Thoracic aorta (tissue), 2 donors: Measurements from ENCODE around the gene AKAP9. TPM values are rescaled to one million over a fixed set of nuclear protein-coding genes. Genes with fewer than 3 reads are reported as not detected.

Source experiments
- ATAC-seq: fragments of 150-250 bp; one replicate; pipeline ENCODE4 v1.8.0; 2017; ENCODE audit warnings: low read depth; ENCODE audit not compliant: insufficient number of reproducible peaks, low FRiP score
- DNase-seq: peaks from one replicate; pipeline ENCODE4 v3.0.0-alpha.2; 2020; ENCODE audit warnings: low spot score
- H3K27ac ChIP-seq, 2 donors: fragments of 200-600 bp; sonication (generic); 1 replicate in 1 of 2; 2 replicates in 1 of 2; pipeline ENCODE4 v1.5.1; 2016; ENCODE audit warnings: mild to moderate bottlenecking in 2 of 2, moderate library complexity in 2 of 2
- H3K27me3 ChIP-seq: fragments of 200-600 bp; sonication (generic); replicated peaks from 2 replicates; pipeline ENCODE4 v1.6.0; 2016; ENCODE audit warnings: mild to moderate bottlenecking; ENCODE audit not compliant: insufficient read depth
- H3K36me3 ChIP-seq: fragments of 200-600 bp; sonication (generic); one replicate; pipeline ENCODE4 v1.5.1; 2016
- H3K4me1 ChIP-seq, 2 donors: fragments of 200-600 bp; sonication (generic); 1 replicate in 1 of 2; 2 replicates in 1 of 2; pipeline versions ENCODE4 v1.5.1 to v1.6.0; 2016; ENCODE audit warnings: low read depth in 2 of 2, mild to moderate bottlenecking in 1 of 2; ENCODE audit not compliant: control insufficient read depth in 1 of 2
- H3K4me3 ChIP-seq: fragments of 200-600 bp; sonication (generic); 2 replicates; pipeline ENCODE4 v1.5.1; 2016; ENCODE audit warnings: mild to moderate bottlenecking
- H3K9me3 ChIP-seq: fragments of 200-600 bp; sonication (generic); 2 replicates; pipeline ENCODE4 v1.5.1; 2016
- CTCF ChIP-seq: fragments of 200-600 bp; sonication (generic); IDR thresholded peaks from one replicate; pipeline ENCODE4 v1.5.1; 2019; ENCODE audit warnings: antibody characterized with exemption
- total RNA-seq, 2 donors: library from RNA; depleted of rRNA; stranded (reverse); fragments of >200 nt; gene quantifications; one replicate each; pipeline versions ENCODE4 v1.1.0 to v1.2.3, GENCODE V29; 2016

Gene AKAP9
- total RNA-seq, 2 donors from 2014 or later: 49.8 to 72.1 TPM

GRCh38 chr7:91913612-91914011, 27.1 kb upstream of the AKAP9 start:
- no peaks in the 10 kb centered on the region for H3K27me3 ChIP-seq
- no peak overlapping the region for H3K27ac ChIP-seq
- no peaks in the 10 kb centered on the region for H3K9me3 ChIP-seq
- DNase-seq: no peak
- H3K4me1 ChIP-seq: no peaks in the 10 kb centered on the region
- no peak for ATAC-seq
- no peak overlapping the region for H3K4me3 ChIP-seq
- no peaks in the 10 kb centered on the region for H3K36me3 ChIP-seq
- TF ChIP-seq CTCF: no peak

GRCh38 chr7:91915401-91916050, 25.1 kb upstream of the AKAP9 start:
- ATAC-seq (no peak), DNase-seq (no peak)
- H3K27me3 ChIP-seq: no peaks in the 10 kb centered on the region
- H3K4me3 ChIP-seq: no peak overlapping the region
- H3K9me3 ChIP-seq: no peaks in the 10 kb centered on the region
- H3K27ac ChIP-seq: no peak overlapping the region
- no peak for TF ChIP-seq CTCF
- no peaks in the 10 kb centered on the region for H3K36me3 ChIP-seq
- no peaks in the 10 kb centered on the region for H3K4me1 ChIP-seq

- TF ChIP-seq CTCF: no peak
- no peaks in the 10 kb centered on the region for H3K9me3 ChIP-seq
- H3K4me1 ChIP-seq: no peaks in the 10 kb centered on the region
- DNase-seq (no peak), ATAC-seq (no peak)
- H3K27me3 ChIP-seq: no peaks in the 10 kb centered on the region
- H3K36me3 ChIP-seq: no peaks in the 10 kb centered on the region
- H3K4me3 ChIP-seq: no peak overlapping the region
- H3K27ac ChIP-seq: no peak overlapping the region
Measured at GRCh38 chr7:91916051-91916440, 24.6 kb upstream of the AKAP9 start.

- Histone ChIP-seq H3K36me3 (no peaks in the 10 kb centered on the region), H3K4me3 (no peak overlapping the region), H3K27ac (no peak overlapping the region), H3K9me3 (no peaks in the 10 kb centered on the region), H3K4me1 (no peaks in the 10 kb centered on the region), H3K27me3 (no peaks in the 10 kb centered on the region)
- no peak for TF ChIP-seq CTCF
- no peak for ATAC-seq
- DNase-seq: no peak
Measured at GRCh38 chr7:91918356-91918755, 22.3 kb upstream of the AKAP9 start.

GRCh38 chr7:91922857-91923256, 17.8 kb upstream of the AKAP9 start:
- DNase-seq (no peak), ATAC-seq (no peak)
- Histone ChIP-seq H3K4me3 (no peak overlapping the region), H3K4me1 (no peaks in the 10 kb centered on the region), H3K27me3 (no peaks in the 10 kb centered on the region), H3K9me3 (no peaks in the 10 kb centered on the region), H3K36me3 (no peaks in the 10 kb centered on the region), H3K27ac (no peak overlapping the region)
- no peak for TF ChIP-seq CTCF
